PC-9 (cell line): ENCODE results near the gene SAMD11. TPM values are rescaled to one million over a fixed set of nuclear protein-coding genes. Genes with fewer than 3 reads are reported as not detected.
A peak's percentile ranks its signal among the peaks of the same experiment; 100 is the strongest.

Experiments
- BruUV-seq: library from RNA; stranded (reverse); fragments of 400-500 nt; replicated peaks from 2 replicates; lab custom pipeline; 2021; lab: Mats Ljungman, UMichigan
- CTCF ChIA-PET: fragments of 300-600 bp; sonication (Branson Sonifier 250); formaldehyde crosslinking; loops from one replicate; lab custom pipeline; 2022; ENCODE audit warnings: antibody characterized with exemption; lab: Charles Lee
- POLR2A ChIA-PET: fragments of 300-600 bp; sonication (Branson Sonifier 250); formaldehyde crosslinking; loops from one replicate; lab custom pipeline; 2022; ENCODE audit warnings: antibody characterized with exemption; ENCODE audit not compliant: unreplicated experiment; lab: Charles Lee
- DNase-seq, 2 experiments: peaks; one replicate each; pipeline versions ENCODE4 v3.0.0 to v3.0.0-alpha.2; 2015 to 2022; ENCODE audit warnings: mixed read lengths in 1 of 2
- H2AFZ ChIP-seq: fragments of 200-600 bp; sonication (generic); 2 replicates; pipeline ENCODE4 v1.8.1; 2017; ENCODE audit warnings: antibody characterized with exemption
- H3F3A ChIP-seq: fragments of 200-600 bp; sonication (generic); 2 replicates; pipeline ENCODE4 v1.8.1; 2017; ENCODE audit warnings: antibody characterized with exemption, mild to moderate bottlenecking, low read depth; ENCODE audit not compliant: insufficient read depth
- H3K27ac ChIP-seq: fragments of 200-600 bp; sonication (generic); 2 replicates; pipeline ENCODE4 v1.6.1; 2016; ENCODE audit warnings: mixed run types
- H3K27me3 ChIP-seq: fragments of 200-600 bp; sonication (generic); 2 replicates; pipeline ENCODE4 v1.6.1; 2016; ENCODE audit warnings: low read depth, mixed run types; ENCODE audit not compliant: insufficient read depth
- H3K36me3 ChIP-seq: fragments of 200-600 bp; sonication (generic); 2 replicates; pipeline ENCODE4 v1.6.1; 2016; ENCODE audit warnings: low read depth, mixed run types
- H3K4me1 ChIP-seq: fragments of 200-600 bp; sonication (generic); replicated peaks from 2 replicates; pipeline ENCODE4 v1.6.1; 2016; ENCODE audit warnings: mixed run types; ENCODE audit not compliant: insufficient read depth
- H3K4me2 ChIP-seq: fragments of 200-600 bp; sonication (generic); 2 replicates; pipeline ENCODE4 v1.6.1; 2017; ENCODE audit warnings: mixed run types
- H3K4me3 ChIP-seq: fragments of 200-600 bp; sonication (generic); 2 replicates; pipeline ENCODE4 v1.6.1; 2016; ENCODE audit warnings: mixed run types
- H3K79me2 ChIP-seq: fragments of 200-600 bp; sonication (generic); 2 replicates; pipeline ENCODE4 v1.6.1; 2017; ENCODE audit warnings: low read depth, mixed run types
- H3K9me2 ChIP-seq: fragments of 200-600 bp; sonication (generic); 2 replicates; pipeline ENCODE4 v1.8.1; 2017; ENCODE audit warnings: mild to moderate bottlenecking; ENCODE audit not compliant: insufficient read depth
- H3K9me3 ChIP-seq: fragments of 200-600 bp; sonication (generic); 2 replicates; pipeline ENCODE4 v1.8.1; 2016; ENCODE audit warnings: low read depth; ENCODE audit not compliant: insufficient read depth
- H4K20me1 ChIP-seq: fragments of 200-600 bp; sonication (generic); 2 replicates; pipeline ENCODE4 v1.8.1; 2017; ENCODE audit not compliant: insufficient read depth
- CTCF ChIP-seq: fragments of 200-600 bp; sonication (generic); conservative IDR thresholded peaks from 2 replicates; pipeline ENCODE4 v1.6.1; 2017; ENCODE audit warnings: mixed run types, antibody characterized with exemption, mild to moderate bottlenecking, moderate library complexity
- EZH2 ChIP-seq: fragments of 200-600 bp; sonication (generic); IDR thresholded peaks from 2 replicates; pipeline ENCODE4 v1.8.0; 2017; ENCODE audit warnings: antibody characterized with exemption, low read depth
- intact Hi-C: fragments of 100-400 bp; cut with micrococcal nuclease; formaldehyde crosslinking; loops from one replicate; pipeline ENCODE4 v1.10.0; 2022; ENCODE audit not compliant: unreplicated experiment
- total RNA-seq: library from RNA; stranded (reverse); gene quantifications from 2 replicates; pipeline ENCODE4 v1.2.3, GENCODE V29; 2021

SAMD11 gene
- total RNA-seq, 1 experiment from 2014 or later = 0.59 TPM

DNA sequence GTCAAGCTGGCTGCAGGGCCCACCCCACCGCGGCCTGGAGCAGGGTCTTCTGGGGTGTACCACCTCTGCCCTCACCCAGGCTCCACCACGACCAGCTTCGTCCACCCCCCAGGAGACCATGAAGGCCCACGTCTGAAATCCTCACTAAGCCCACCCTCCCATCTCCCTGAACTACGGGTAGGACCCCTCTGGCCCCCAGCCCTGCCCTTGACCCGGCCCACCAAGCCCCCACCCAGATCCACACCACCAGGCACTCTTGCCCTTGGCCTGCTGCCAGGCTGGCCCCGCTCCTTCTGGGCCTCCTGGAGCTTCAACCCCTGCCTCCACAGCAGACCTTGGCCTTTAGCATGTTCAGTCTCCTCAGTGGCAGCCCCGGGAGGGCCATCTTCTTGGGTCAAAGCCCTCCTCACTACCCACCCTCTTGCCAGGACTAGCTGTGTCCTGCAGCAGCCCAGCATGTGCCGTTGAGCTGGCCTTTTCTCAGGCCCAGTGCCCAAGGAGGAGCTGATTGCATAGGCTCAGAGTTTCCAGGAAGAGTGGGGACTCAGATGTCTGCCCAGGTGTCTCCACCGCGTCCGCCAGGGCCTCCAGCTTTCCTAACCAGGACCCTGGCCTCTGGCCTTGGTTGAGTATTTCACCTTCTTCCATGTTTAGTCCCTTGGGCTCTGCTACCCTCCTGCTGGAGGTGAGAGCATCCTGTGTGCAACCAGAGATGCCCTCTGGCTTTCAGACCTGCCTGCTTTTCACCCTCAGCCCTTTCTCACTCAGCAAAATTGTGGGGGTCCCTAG lies 17.7 kb upstream of the SAMD11 start:
- Histone ChIP-seq H3F3A (peaks cover 29% of the 10 kb centered on the region), H3K27me3 (no peaks in the 10 kb centered on the region), H3K4me1 (peaks cover 20% of the 10 kb centered on the region), H3K79me2 (no peaks in the 10 kb centered on the region), H3K9me3 (no peaks in the 10 kb centered on the region), H3K9me2 (no peaks in the 10 kb centered on the region), H3K4me3 (no peak overlapping the region), H3K36me3 (no peaks in the 10 kb centered on the region), H4K20me1 (no peaks in the 10 kb centered on the region), H3K27ac (no peak overlapping the region), H2AFZ (no peak overlapping the region), H3K4me2 (peak overlapping the region; percentile 58; the same call in 1 of the 2 replicates)
- TF ChIP-seq EZH2 (no peak), CTCF (no peak)
- ChIA-PET POLR2A (no interaction called here), CTCF (interaction anchor here (0.7 to 0.8 kb wide), 2 partner anchors 13 to 70 kb away, joined by 5 read pairs; no protein-coding TSS in a partner anchor)
- DNase-seq = no peak
- intact Hi-C loops = loop anchor here (2.0 kb wide), 1 partner anchor 71 kb away; no protein-coding TSS in a partner anchor
- no TSS peak for BruUV-seq

- no peaks in the 10 kb centered on the region for H3K9me2 ChIP-seq
- H3K79me2 ChIP-seq = no peaks in the 10 kb centered on the region
- no peaks in the 10 kb centered on the region for H4K20me1 ChIP-seq
- ChIA-PET CTCF (interaction anchor here (0.7 to 0.8 kb wide), 2 partner anchors 13 to 70 kb away, joined by 5 read pairs; no protein-coding TSS in a partner anchor), POLR2A (no interaction called here)
- BruUV-seq = no TSS peak
- H3F3A ChIP-seq = peaks cover 29% of the 10 kb centered on the region
- no peaks in the 10 kb centered on the region for H3K9me3 ChIP-seq
- peaks cover 27% of the 10 kb centered on the region for H3K4me1 ChIP-seq
- intact Hi-C loops = no loop called here
- H3K27ac ChIP-seq = no peak overlapping the region
- TF ChIP-seq EZH2 = no peak
- TF ChIP-seq CTCF = no peak
- no peaks in the 10 kb centered on the region for H3K27me3 ChIP-seq
- DNase-seq = peak; percentile 64 to 74
- no peak overlapping the region for H3K4me3 ChIP-seq
- H3K36me3 ChIP-seq = no peaks in the 10 kb centered on the region
- no peak overlapping the region for H2AFZ ChIP-seq
- H3K4me2 ChIP-seq = peak overlapping the region; percentile 58
These were observed 16.9 kb upstream of the SAMD11 start for GRCh38 chr1:906600-907420.

GRCh38 chr1:907611-908451 lies 15.9 kb upstream of the SAMD11 start:
- H3K36me3 ChIP-seq = no peaks in the 10 kb centered on the region
- no peaks in the 10 kb centered on the region for H4K20me1 ChIP-seq
- POLR2A ChIA-PET = no interaction called here
- no TSS peak for BruUV-seq
- H3K9me2 ChIP-seq = no peaks in the 10 kb centered on the region
- H3F3A ChIP-seq = peaks cover 29% of the 10 kb centered on the region
- H3K4me1 ChIP-seq = peaks cover 27% of the 10 kb centered on the region
- H2AFZ ChIP-seq = no peak overlapping the region
- no peak for DNase-seq
- H3K9me3 ChIP-seq = no peaks in the 10 kb centered on the region
- no peak overlapping the region for H3K27ac ChIP-seq
- intact Hi-C loops = no loop called here
- no peak overlapping the region for H3K4me3 ChIP-seq
- H3K27me3 ChIP-seq = no peaks in the 10 kb centered on the region
- H3K79me2 ChIP-seq = no peaks in the 10 kb centered on the region
- H3K4me2 ChIP-seq = no peak overlapping the region
- CTCF ChIA-PET = no interaction called here
- TF ChIP-seq EZH2 (no peak), CTCF (no peak)
